ENCODE measurements around the gene FOXP1. TPM values are rescaled to one million over a fixed set of nuclear protein-coding genes. Genes with fewer than 3 reads are reported as not detected.

The FOXP1 gene
- total RNA-seq, 1 experiment from 2014 or later: 75.3 TPM

GRCh38 chr3:71387586-71387985 is 195.9 kb downstream of the FOXP1 start:
- Histone ChIP-seq H3K79me2 (ENCODE audit: insufficient read depth, low read length) (no peaks in the 10 kb centered on the region), H3K27ac (ENCODE audit: insufficient read length, low read depth, low read length) (no peak overlapping the region), H3K9ac (ENCODE audit: extremely low read depth, insufficient read length, low read length) (no peak overlapping the region), H2BK5ac (ENCODE audit: insufficient read length, low read length) (no peak overlapping the region), H4K8ac (replicated peaks; ENCODE audit: insufficient read length, low read depth, low read length) (no peak overlapping the region), H4K5ac (ENCODE audit: insufficient read length, low read depth, low read length) (no peak overlapping the region), H3K4me2 (ENCODE audit: insufficient read depth, insufficient read length, low read length) (no peak overlapping the region), H2AFZ (ENCODE audit: low read length) (no peak overlapping the region), H3K18ac (ENCODE audit: insufficient read length, low read depth, low read length) (no peak overlapping the region), H3T11ph (ENCODE audit: low read length) (no peak overlapping the region), H2BK12ac (ENCODE audit: insufficient read length, low read depth, low read length) (no peak overlapping the region), H2BK15ac (ENCODE audit: low read depth, low read length) (no peak overlapping the region), H3K9me3 (ENCODE audit: control insufficient read depth, low read depth, low read length) (no peaks in the 10 kb centered on the region), H3K23me2 (ENCODE audit: insufficient read length, low read depth, low read length, poor library complexity, severe bottlenecking) (no peaks in the 10 kb centered on the region), H2AK5ac (ENCODE audit: insufficient read length, low read length) (no peak overlapping the region), H3K4ac (ENCODE audit: low read depth, low read length) (no peak overlapping the region), H3K23ac (ENCODE audit: insufficient read length, low read depth, low read length) (no peak overlapping the region), H3K4me1 (ENCODE audit: insufficient read depth, low read length) (peaks cover 16% of the 10 kb centered on the region; the same call in 1 of the 2 replicates), H4K91ac (ENCODE audit: insufficient read length, low read depth, low read length) (no peak overlapping the region), H3K14ac (ENCODE audit: insufficient read depth, low read length) (no peak overlapping the region), H3K27me3 (ENCODE audit: insufficient read depth, low read length) (no peaks in the 10 kb centered on the region), H3K79me1 (ENCODE audit: insufficient read depth, low read depth, low read length, poor library complexity, severe bottlenecking) (no peaks in the 10 kb centered on the region), H2BK20ac (ENCODE audit: low read depth, low read length, poor library complexity, severe bottlenecking) (no peak overlapping the region), H4K20me1 (ENCODE audit: control insufficient read depth, insufficient read depth, insufficient read length) (no peaks in the 10 kb centered on the region), H3K56ac (ENCODE audit: insufficient read length, low read depth, low read length) (no peak overlapping the region), H2BK120ac (ENCODE audit: low read depth, low read length, poor library complexity, severe bottlenecking) (no peak overlapping the region)
- peaks cover 3% of the 10 kb centered on the region in 2 experiments; a peak in 2 of 5 replicates for H3K9me3 Mint-ChIP-seq
- no peaks in the 10 kb centered on the region; a peak in 1 of 7 replicates for H3K36me3 Mint-ChIP-seq (ENCODE audit: insufficient read depth in 1 of 3, low read depth in 3 of 3)
- H3K4me1 Mint-ChIP-seq: peaks cover 47 to 55% of the 10 kb centered on the region in 2 experiments
- WGBS (ENCODE audit: extremely low coverage, insufficient read length, low lambda C conversion rate): no CpG with 5 or more reads among the region's 8 CpGs
- H3K4me3 Mint-ChIP-seq: no peak overlapping the region
- no peak for DNase-seq
- TF ChIP-seq CTCF (conservative IDR thresholded peaks at IDR 0.05): no peak
- H3K27ac Mint-ChIP-seq: no peak overlapping the region
- peaks cover 2% of the 10 kb centered on the region; the same call in 1 of the 2 replicates for H3K27me3 Mint-ChIP-seq (ENCODE audit: low read depth)

Measured in H9 (cell line).